Smooth muscle cell (in vitro differentiated cells): ENCODE measurements around the gene NTM. TPM values are rescaled to one million over a fixed set of nuclear protein-coding genes. Genes with fewer than 3 reads are reported as not detected.
A peak's percentile ranks its signal among the peaks of the same experiment; 100 is the strongest.

Experiments used
- DNase-seq: peaks from one replicate; lab custom pipeline; 2025; ENCODE audit not compliant: unreplicated experiment; lab: John Stamatoyannopoulos, UW
- H2AFZ ChIP-seq: fragments of 200-600 bp; sonication (generic); 2 replicates; pipeline ENCODE4 v1.6.0; 2016; ENCODE audit warnings: antibody characterized with exemption, low read depth, mild to moderate bottlenecking
- H3F3A ChIP-seq: fragments of 200-600 bp; sonication (generic); 2 replicates; pipeline ENCODE4 v1.6.0; 2017; ENCODE audit warnings: antibody characterized with exemption, low read depth
- H3K27ac ChIP-seq: fragments of 200-600 bp; sonication (generic); 2 replicates; pipeline ENCODE4 v1.5.1; 2016; ENCODE audit warnings: low read depth, mild to moderate bottlenecking
- H3K27me3 ChIP-seq: fragments of 200-600 bp; sonication (generic); 2 replicates; pipeline ENCODE4 v1.6.1; 2016; ENCODE audit warnings: low read depth, mild to moderate bottlenecking
- H3K36me3 ChIP-seq: fragments of 200-600 bp; sonication (generic); 2 replicates; pipeline ENCODE4 v1.5.1; 2016; ENCODE audit warnings: low read depth
- H3K4me1 ChIP-seq: fragments of 200-600 bp; sonication (generic); 2 replicates; pipeline ENCODE4 v1.5.1; 2016; ENCODE audit warnings: low read depth
- H3K4me2 ChIP-seq: fragments of 200-600 bp; sonication (generic); 2 replicates; pipeline ENCODE4 v1.6.0; 2016; ENCODE audit warnings: mild to moderate bottlenecking
- H3K4me3 ChIP-seq: fragments of 200-600 bp; sonication (generic); 2 replicates; pipeline ENCODE4 v1.5.1; 2016; ENCODE audit warnings: mild to moderate bottlenecking
- H3K79me2 ChIP-seq: fragments of 200-600 bp; sonication (generic); 2 replicates; pipeline ENCODE4 v1.6.0; 2016; ENCODE audit warnings: low read depth, mild to moderate bottlenecking
- H3K9ac ChIP-seq: fragments of 200-600 bp; sonication (generic); 2 replicates; pipeline ENCODE4 v1.6.0; 2016; ENCODE audit warnings: low read depth
- H3K9me3 ChIP-seq: fragments of 200-600 bp; sonication (generic); replicated peaks from 2 replicates; pipeline ENCODE4 v1.5.1; 2016; ENCODE audit warnings: low read depth
- H4K20me1 ChIP-seq: fragments of 200-600 bp; sonication (generic); 2 replicates; pipeline ENCODE4 v1.6.0; 2016; ENCODE audit warnings: low read depth
- CTCF ChIP-seq: fragments of 200-600 bp; sonication (generic); IDR thresholded peaks from 2 replicates; pipeline ENCODE4 v1.5.1; 2017; ENCODE audit warnings: borderline replicate concordance, mild to moderate bottlenecking, antibody characterized with exemption; ENCODE audit not compliant: insufficient read depth, poor library complexity, severe bottlenecking
- WGBS: methylation state at CpG from one replicate; pipeline ENCODE4 v1.1.7; 2016; ENCODE audit warnings: low lambda C conversion rate; 5-methylcytosine and 5-hydroxymethylcytosine counted together
- polyA plus RNA-seq: library from polyadenylated mRNA; unstranded; fragments of >200 nt; fragmentation: Nextera tagmentation; extraction: Ambion mirVana; gene quantifications from 2 replicates; pipeline ENCODE4 v1.2.1, GENCODE V29; 2016
- total RNA-seq: library from RNA; depleted of rRNA; stranded (reverse); fragments of >200 nt; gene quantifications from 2 replicates; pipeline ENCODE4 v1.2.3, GENCODE V29; 2014

Gene NTM
- total and polyA plus RNA-seq, 2 experiments from 2014 or later, result 68.9 to 123 TPM

- WGBS, result 57% methylated on average over 2 of the region's 2 CpGs
- Histone ChIP-seq H3K4me3 (no peak overlapping the region), H3K9me3 (no peaks in the 10 kb centered on the region), H3K79me2 (no peaks in the 10 kb centered on the region), H3F3A (no peaks in the 10 kb centered on the region), H3K9ac (no peak overlapping the region), H3K27me3 (peaks cover 15% of the 10 kb centered on the region), H3K36me3 (no peaks in the 10 kb centered on the region), H3K27ac (no peak overlapping the region), H4K20me1 (no peaks in the 10 kb centered on the region), H2AFZ (no peak overlapping the region), H3K4me1 (peaks cover 19% of the 10 kb centered on the region), H3K4me2 (no peak overlapping the region)
- TF ChIP-seq CTCF, result no peak
- DNase-seq, result no peak
Observed at GRCh38 chr11:131476266-131476665, 105.9 kb downstream of the NTM start.

GRCh38 chr11:131478341-131478740, 107.9 kb downstream of the NTM start:
- Histone ChIP-seq H3K36me3 (no peaks in the 10 kb centered on the region), H3K27me3 (peaks cover 10% of the 10 kb centered on the region), H3K4me2 (no peak overlapping the region), H3F3A (no peaks in the 10 kb centered on the region), H3K4me1 (peaks cover 9% of the 10 kb centered on the region), H3K79me2 (no peaks in the 10 kb centered on the region), H3K9ac (no peak overlapping the region), H3K4me3 (no peak overlapping the region), H4K20me1 (no peaks in the 10 kb centered on the region), H3K9me3 (no peaks in the 10 kb centered on the region), H2AFZ (no peak overlapping the region), H3K27ac (no peak overlapping the region)
- 81% methylated on average over 2 of the region's 2 CpGs for WGBS
- no peak for DNase-seq
- TF ChIP-seq CTCF, result no peak

- Histone ChIP-seq H3K27ac (no peak overlapping the region), H3K79me2 (no peaks in the 10 kb centered on the region), H3F3A (no peaks in the 10 kb centered on the region), H3K4me2 (peak overlapping the region; percentile 52), H2AFZ (no peak overlapping the region), H3K27me3 (peaks cover 7% of the 10 kb centered on the region), H3K9me3 (no peaks in the 10 kb centered on the region), H4K20me1 (no peaks in the 10 kb centered on the region), H3K36me3 (no peaks in the 10 kb centered on the region), H3K9ac (no peak overlapping the region), H3K4me1 (peaks cover 6% of the 10 kb centered on the region), H3K4me3 (no peak overlapping the region)
- no peak for DNase-seq
- TF ChIP-seq CTCF, result no peak
- 28% methylated on average over 3 of the region's 3 CpGs for WGBS
Observed at GRCh38 chr11:131481303-131481702, 110.9 kb downstream of the NTM start.

- 89% methylated on average over 3 of the region's 3 CpGs for WGBS
- H3K9me3 ChIP-seq, result no peaks in the 10 kb centered on the region
Observed at GRCh38 chr11:131481971-131482370, 111.6 kb downstream of the NTM start.

More at GRCh38 chr11:131481971-131482370, 111.6 kb downstream of the NTM start:
- H2AFZ ChIP-seq, result no peak overlapping the region
- H4K20me1 ChIP-seq, result no peaks in the 10 kb centered on the region
- no peaks in the 10 kb centered on the region for H3K79me2 ChIP-seq
- no peak for DNase-seq
- H3K27me3 ChIP-seq, result peaks cover 7% of the 10 kb centered on the region
- no peak overlapping the region for H3K9ac ChIP-seq
- H3K4me2 ChIP-seq, result no peak overlapping the region
- no peak for TF ChIP-seq CTCF
- H3K27ac ChIP-seq, result no peak overlapping the region
- H3K36me3 ChIP-seq, result no peaks in the 10 kb centered on the region
- H3K4me3 ChIP-seq, result no peak overlapping the region
- H3F3A ChIP-seq, result no peaks in the 10 kb centered on the region
- peaks cover 4% of the 10 kb centered on the region for H3K4me1 ChIP-seq
